Activated CD4-positive, CD25-positive, alpha-beta regulatory T cell treated with anti-CD3 and anti-CD28 coated beads, Interleukin-2, amount 50 U/mL, for 24 hours (primary cell): ENCODE data around the gene GPS1.

Source experiments
- ATAC-seq, 2 donors: fragments of 150-1000 bp; cut with Tn5 transposase; one replicate each; pipeline ENCODE4 v1.10.0; 2021; ENCODE audit warnings: mild to moderate bottlenecking in 1 of 2, moderate library complexity in 1 of 2

GPS1 gene

GRCh38 chr17:82091264-82092066, 39.8 kb downstream of the GPS1 start:
- no peak for ATAC-seq

- ATAC-seq: no peak
Measured at GRCh38 chr17:82092094-82092586, 40.4 kb downstream of the GPS1 start.

GRCh38 chr17:82092628-82092994, 40.9 kb downstream of the GPS1 start:
- no peak for ATAC-seq

GRCh38 chr17:82092995-82093751, 41.5 kb downstream of the GPS1 start:
- ATAC-seq: no peak

- ATAC-seq: no peak
Measured at GRCh38 chr17:82094931-82095776, 43.5 kb downstream of the GPS1 start.

GRCh38 chr17:82095777-82096708, 44.3 kb downstream of the GPS1 start:
- ATAC-seq: no peak

- no peak for ATAC-seq
Measured at GRCh38 chr17:82096709-82097183, 45.0 kb downstream of the GPS1 start.

GRCh38 chr17:82097184-82097918, 45.7 kb downstream of the GPS1 start:
- ATAC-seq: no peak

GRCh38 chr17:82097919-82098168, 46.1 kb downstream of the GPS1 start:
- no peak for ATAC-seq

- peak; percentile 86 for ATAC-seq
Measured at GRCh38 chr17:82098169-82098938, 46.7 kb downstream of the GPS1 start, which contains the start of gene FASN. Gene FASN (minus strand): TSS chr17:82098236. CDS start chr17:82096445, 1,791 bp downstream.

GRCh38 chr17:82098939-82099763, 47.5 kb downstream of the GPS1 start:
- peak in 1 of 2 donors; percentile 2 for ATAC-seq

- no peak for ATAC-seq
Measured at GRCh38 chr17:82100502-82101298, 49.0 kb downstream of the GPS1 start.

GRCh38 chr17:82101301-82101715, 49.6 kb downstream of the GPS1 start:
- ATAC-seq: no peak

GRCh38 chr17:82101767-82102679, 50.3 kb downstream of the GPS1 start:
- ATAC-seq: no peak

- no peak for ATAC-seq
Measured at GRCh38 chr17:82103553-82104451, 52.1 kb downstream of the GPS1 start.

GRCh38 chr17:82104797-82105416, 53.2 kb downstream of the GPS1 start:
- no peak for ATAC-seq
